K562 (cell line): Measurements from ENCODE around the gene KIF20A. TPM values are rescaled to one million over a fixed set of nuclear protein-coding genes. Genes with fewer than 3 reads are reported as not detected.

Experiments
- ARHGAP35 ChIP-seq: fragments of 450-650 bp; IDR thresholded peaks from 2 replicates; pipeline ENCODE4 v1.6.1; 2018; ENCODE audit not compliant: partially characterized antibody
- ATF7 ChIP-seq: fragments of 450-650 bp; IDR thresholded peaks from 2 replicates; pipeline ENCODE4 v1.7.1; 2014; ENCODE audit warnings: mild to moderate bottlenecking, moderate library complexity
- E4F1 ChIP-seq: fragments of 250-450 bp; sonication (Bioruptor Pico); IDR thresholded peaks from 2 replicates; pipeline ENCODE4 v1.5.0; 2021; ENCODE audit warnings: mild to moderate bottlenecking, borderline replicate concordance
- ELF1 ChIP-seq: fragments of 200-800 bp; sonication (Bioruptor generic); IDR thresholded peaks from 2 replicates; pipeline ENCODE4 v1.6.1; 2016; ENCODE audit warnings: missing genetic modification characterization, missing compliant biosample characterization
- FOXK2 ChIP-seq, 2 experiments: fragments of 450-650 bp; IDR thresholded peaks in 1 of 2; conservative IDR thresholded peaks in 1 of 2; 2 replicates each; pipeline ENCODE4 v1.6.1; 2016; ENCODE audit warnings: low read depth in 2 of 2, mild to moderate bottlenecking in 1 of 2
- GABPA ChIP-seq: fragments of 200-800 bp; sonication (Bioruptor generic); conservative IDR thresholded peaks from 2 replicates; pipeline ENCODE4 v1.6.1; 2016; ENCODE audit warnings: low read depth, missing genetic modification characterization, missing compliant biosample characterization
- GTF2B ChIP-seq: IDR thresholded peaks from 2 replicates; pipeline ENCODE4 v1.6.1; 2011; ENCODE audit not compliant: insufficient read length; ENCODE audit errors: extremely low read depth
- HNRNPLL ChIP-seq: fragments of 200-400 bp; formaldehyde crosslinking; IDR thresholded peaks from 2 replicates; pipeline ENCODE4 v1.6.1; 2017; ENCODE audit warnings: low read length, low read depth, mild to moderate bottlenecking; ENCODE audit not compliant: poor library complexity, severe bottlenecking
- JUND ChIP-seq, 2 experiments: IDR thresholded peaks; 2 replicates in 1 of 2; 3 replicates in 1 of 2; pipeline ENCODE4 v1.6.1; 2011; ENCODE audit warnings: borderline replicate concordance in 2 of 2, low read depth in 2 of 2, low read length in 2 of 2, improper control_type of control experiment in 1 of 2, missing biosample characterization in 1 of 2, missing genetic modification characterization in 1 of 2, missing genetic modification reagents in 1 of 2
- MNT ChIP-seq, 2 experiments: fragments of 450-650 bp; conservative IDR thresholded peaks; 2 replicates each; pipeline ENCODE4 v1.6.1; 2017; ENCODE audit warnings: mild to moderate bottlenecking in 2 of 2, moderate library complexity in 2 of 2
- NCOA6 ChIP-seq: fragments of 450-650 bp; IDR thresholded peaks from 2 replicates; pipeline ENCODE4 v1.6.1; 2017; ENCODE audit warnings: mild to moderate bottlenecking
- NFATC3 ChIP-seq: fragments of 450-650 bp; IDR thresholded peaks from 2 replicates; pipeline ENCODE4 v1.6.1; 2017; ENCODE audit warnings: mild to moderate bottlenecking
- NFIC ChIP-seq: fragments of 450-650 bp; IDR thresholded peaks from 2 replicates; pipeline ENCODE4 v1.6.1; 2017; ENCODE audit warnings: mild to moderate bottlenecking, inconsistent platforms
- NR2F6 ChIP-seq: fragments of 450-650 bp; formaldehyde crosslinking; IDR thresholded peaks from 2 replicates; pipeline ENCODE4 v1.4.0; 2020; ENCODE audit warnings: mild to moderate bottlenecking
- POLR2A ChIP-seq: fragments of 450-650 bp; conservative IDR thresholded peaks from 2 replicates; pipeline ENCODE4 v1.6.1; 2016
- POLR2H ChIP-seq: IDR thresholded peaks from 2 replicates; pipeline ENCODE4 v1.6.1; 2016; ENCODE audit warnings: missing genetic modification characterization, low read depth, mild to moderate bottlenecking, control low read depth, missing compliant biosample characterization, moderate library complexity
- RBM17 ChIP-seq: fragments of 200-400 bp; formaldehyde crosslinking; IDR thresholded peaks from 2 replicates; pipeline ENCODE4 v1.6.1; 2017; ENCODE audit warnings: low read depth, mild to moderate bottlenecking, low read length, borderline replicate concordance
- RFX5 ChIP-seq: IDR thresholded peaks from 2 replicates; pipeline ENCODE4 v1.6.1; 2011; ENCODE audit warnings: low read depth, mild to moderate bottlenecking, improper control_type of control experiment, low read length
- RNF2 ChIP-seq: sonication (generic); IDR thresholded peaks from 2 replicates; pipeline ENCODE4 v1.6.1; 2016
- SREBF1 ChIP-seq: fragments of 150-350 bp; IDR thresholded peaks from 2 replicates; pipeline ENCODE4 v1.6.1; 2014; ENCODE audit warnings: antibody characterized with exemption, low read depth, low read length, borderline replicate concordance
- U2AF2 ChIP-seq: fragments of 200-400 bp; formaldehyde crosslinking; optimal IDR thresholded peaks from 2 replicates; pipeline ENCODE3; 2017; ENCODE audit warnings: low read depth, mild to moderate bottlenecking, low read length
- WHSC1 ChIP-seq: IDR thresholded peaks from one replicate; pipeline ENCODE4 v1.6.1; 2012; ENCODE audit warnings: low read length, control low read depth, inconsistent platforms
- XRCC3 ChIP-seq: fragments of 450-650 bp; IDR thresholded peaks from 2 replicates; pipeline ENCODE4 v1.6.1; 2017; ENCODE audit warnings: mild to moderate bottlenecking, moderate library complexity
- ZEB2 ChIP-seq: fragments of 450-650 bp; IDR thresholded peaks from 2 replicates; pipeline ENCODE4 v1.6.1; 2016
- ZNF175 ChIP-seq: fragments of 200-800 bp; sonication (Bioruptor generic); IDR thresholded peaks from 2 replicates; pipeline ENCODE4 v1.6.1; 2016; ENCODE audit warnings: low read depth, mild to moderate bottlenecking, missing genetic modification characterization, missing compliant biosample characterization
- polyA plus RNA-seq, 8 experiments: library from polyadenylated mRNA; depleted of rRNA in 4 of 8; stranded (reverse) in 5 of 8; unstranded in 3 of 8; fragments of >200 nt; fragmentation: Nextera tagmentation in 2 of 8; fragmentation: Illumina TruSeq in 1 of 8; extraction: Ambion mirVana in 2 of 8; extraction: Trizol in 1 of 8; gene quantifications; 2 replicates each; pipeline versions ENCODE4 v1.2.1 to v1.2.3, GENCODE V29; 2011 to 2014; ENCODE audit warnings: inconsistent platforms in 1 of 8, missing spikeins in 1 of 8
- total RNA-seq, 7 experiments: library from RNA; depleted of rRNA in 6 of 7; stranded (reverse); fragments of >200 nt in 6 of 7; fragmentation: Illumina TruSeq in 2 of 7; extraction: Trizol in 2 of 7; gene quantifications; 2 replicates each; pipeline versions ENCODE4 v1.2.1 to v1.2.3, GENCODE V29; 2011 to 2021; ENCODE audit warnings: low replicate concordance in 1 of 7

KIF20A gene
- total and polyA plus RNA-seq, 9 of the 15 experiments (the other 6 are each of a cell fraction or from before 2014, with no cell fraction given) = 36.8 to 61.2 (median 55.5) TPM

- TF ChIP-seq E4F1 (CRISPR knock-in tag) = no peak
- TF ChIP-seq SREBF1 = peak; percentile 43; the same call in 1 of the 2 replicates
- peak; percentile 90 for TF ChIP-seq POLR2H
- peak; percentile 37 for TF ChIP-seq GTF2B
- TF ChIP-seq ARHGAP35 = no peak
- no peak for TF ChIP-seq WHSC1
- TF ChIP-seq NFATC3 = 0 out of 2 replicates have a peak, but pooled peaks have one; percentile 1
- no peak for TF ChIP-seq NCOA6
- peak; percentile 72; the same call in 1 of the 2 replicates for TF ChIP-seq ZNF175 (CRISPR knock-in tag)
- TF ChIP-seq MNT (conservative IDR thresholded peaks at IDR 0.05) = peak; percentile 94 to 98
- TF ChIP-seq FOXK2 (conservative IDR thresholded peaks at IDR 0.05 in 1 of 2, IDR thresholded peaks at IDR 0.05 in 1 of 2; ENCODE audit: low read depth in 2 of 2) = peak; percentile 80 to 81
- no peak for TF ChIP-seq RFX5
- TF ChIP-seq ATF7 = peak; percentile 74; the same call in 1 of the 2 replicates
- peak; percentile 36; the same call in 1 of the 2 replicates for TF ChIP-seq JUND (IDR thresholded peaks at IDR 0.05; ENCODE audit: borderline replicate concordance, low read depth, low read length)
- TF ChIP-seq JUND (tag; IDR thresholded peaks at IDR 0.05; ENCODE audit: borderline replicate concordance, low read depth, low read length) = no peak; the same call in 1 of the 3 replicates
- TF ChIP-seq ELF1 = peak; percentile 56
- no peak for TF ChIP-seq RNF2
- no peak for TF ChIP-seq XRCC3
- TF ChIP-seq NFIC = peak; percentile 28; the same call in 1 of the 2 replicates
- TF ChIP-seq HNRNPLL = peak; percentile 66
- TF ChIP-seq POLR2A = peak; percentile 94
- TF ChIP-seq ZEB2 = 0 out of 2 replicates have a peak, but pooled peaks have one; percentile 12
- no peak for TF ChIP-seq NR2F6 (CRISPR knock-in tag)
- peak; percentile 97 for TF ChIP-seq GABPA (tag)
- no peak for TF ChIP-seq U2AF2
- no peak for TF ChIP-seq RBM17
These were observed at the start of gene KIF20A, which contains the start of gene BRD8 (continued) for GRCh38 chr5:138178516-138179276.
